WTC11 (cell line): ENCODE data around the gene CAMTA1. TPM values are rescaled to one million over a fixed set of nuclear protein-coding genes. Genes with fewer than 3 reads are reported as not detected.

Experiments
- ATAC-seq: fragments of 200-7000 bp; cut with Tn5 transposase; 2 replicates; pipeline ENCODE4 v1.10.0; 2021; ENCODE audit warnings: mild to moderate bottlenecking, moderate library complexity
- CTCF ChIA-PET: fragments of 300-600 bp; sonication (Branson Sonifier 250); formaldehyde crosslinking; loops from one replicate; lab custom pipeline; 2021; ENCODE audit warnings: antibody characterized with exemption; lab: Charles Lee
- POLR2A ChIA-PET: fragments of 350-600 bp; sonication (Branson Sonifier 250); formaldehyde crosslinking; loops from one replicate; lab custom pipeline; 2021; ENCODE audit warnings: antibody characterized with exemption; lab: Charles Lee
- DNase-seq: peaks from one replicate; pipeline ENCODE4 v3.0.0; 2021; ENCODE audit warnings: low spot score
- H3K27ac Mint-ChIP-seq: 2 replicates; pipeline ENCODE4 v1.8.0; 2021; ENCODE audit warnings: mixed read lengths
- H3K27me3 Mint-ChIP-seq: 2 replicates; pipeline ENCODE4 v1.8.0; 2021; ENCODE audit warnings: low read depth, mild to moderate bottlenecking, moderate library complexity, mixed read lengths
- H3K36me3 Mint-ChIP-seq: 2 replicates; pipeline ENCODE4 v1.8.0; 2021; ENCODE audit warnings: mixed read lengths
- H3K4me1 Mint-ChIP-seq: 2 replicates; pipeline ENCODE4 v1.8.0; 2022; ENCODE audit warnings: mixed read lengths
- H3K4me3 Mint-ChIP-seq: 2 replicates; pipeline ENCODE4 v1.8.0; 2021; ENCODE audit warnings: mild to moderate bottlenecking, moderate library complexity, mixed read lengths
- H3K9me3 Mint-ChIP-seq: 2 replicates; pipeline ENCODE4 v1.8.0; 2021; ENCODE audit warnings: mixed read lengths
- ARID4B ChIP-seq: sonication (generic); formaldehyde crosslinking; IDR thresholded peaks from 2 replicates; pipeline ENCODE4 v1.8.0; 2023; ENCODE audit warnings: missing genetic modification reagents, mild to moderate bottlenecking, borderline replicate concordance
- E2F1 ChIP-seq: sonication (generic); formaldehyde crosslinking; IDR thresholded peaks from 2 replicates; pipeline ENCODE4 v1.8.0; 2022; ENCODE audit warnings: mild to moderate bottlenecking, missing genetic modification reagents
- HMGA2 ChIP-seq: fragments of 250-450 bp; sonication (Bioruptor Pico); IDR thresholded peaks from 2 replicates; pipeline ENCODE4 v1.4.0; 2021; ENCODE audit warnings: mild to moderate bottlenecking, moderate library complexity
- JUN ChIP-seq: sonication (generic); formaldehyde crosslinking; IDR thresholded peaks from 2 replicates; pipeline ENCODE4 v1.8.0; 2023; ENCODE audit warnings: mild to moderate bottlenecking, missing genetic modification reagents
- NFATC4 ChIP-seq: fragments of 250-450 bp; sonication (Bioruptor Pico); IDR thresholded peaks from 2 replicates; pipeline ENCODE4 v1.9.0; 2021; ENCODE audit warnings: mild to moderate bottlenecking
- PREB ChIP-seq: sonication (generic); formaldehyde crosslinking; IDR thresholded peaks from 2 replicates; pipeline ENCODE4 v1.8.1; 2022; ENCODE audit warnings: mild to moderate bottlenecking, missing genetic modification reagents, moderate library complexity, borderline replicate concordance
- ZBTB43 ChIP-seq: sonication (generic); formaldehyde crosslinking; IDR thresholded peaks from 2 replicates; pipeline ENCODE4 v1.8.1; 2023; ENCODE audit warnings: mild to moderate bottlenecking, missing genetic modification reagents
- ZNF138 ChIP-seq: sonication (generic); formaldehyde crosslinking; conservative IDR thresholded peaks from 2 replicates; pipeline ENCODE4 v1.8.1; 2022; ENCODE audit warnings: mild to moderate bottlenecking, moderate library complexity, missing genetic modification reagents
- total RNA-seq: library from RNA; stranded (reverse); gene quantifications from 3 replicates; pipeline ENCODE4 v1.2.3, GENCODE V29; 2021
- TF ChIP-seq, protein P1 (sequence below): sonication (generic); formaldehyde crosslinking; IDR thresholded peaks from 2 replicates; pipeline ENCODE4 v1.8.1; 2022; ENCODE audit warnings: low read depth, missing genetic modification reagents, borderline replicate concordance
- TF ChIP-seq, protein P2 (sequence below): sonication (generic); formaldehyde crosslinking; IDR thresholded peaks from 2 replicates; pipeline ENCODE4 v1.8.0; 2022; ENCODE audit warnings: missing genetic modification reagents

CAMTA1 gene
- total RNA-seq, 1 experiment from 2014 or later = 86.4 TPM

GRCh38 chr1:7528386-7529198 lies 743.3 kb downstream of the CAMTA1 start (continued):
- TF ChIP-seq ARID4B (no peak), NFATC4 (CRISPR knock-in tag) (no peak), E2F1 (CRISPR knock-in tag) (no peak), JUN (CRISPR knock-in tag) (no peak), ZNF138 (CRISPR knock-in tag) (no peak), HMGA2 (CRISPR knock-in tag) (no peak)
- TF ChIP-seq, protein P1, sequence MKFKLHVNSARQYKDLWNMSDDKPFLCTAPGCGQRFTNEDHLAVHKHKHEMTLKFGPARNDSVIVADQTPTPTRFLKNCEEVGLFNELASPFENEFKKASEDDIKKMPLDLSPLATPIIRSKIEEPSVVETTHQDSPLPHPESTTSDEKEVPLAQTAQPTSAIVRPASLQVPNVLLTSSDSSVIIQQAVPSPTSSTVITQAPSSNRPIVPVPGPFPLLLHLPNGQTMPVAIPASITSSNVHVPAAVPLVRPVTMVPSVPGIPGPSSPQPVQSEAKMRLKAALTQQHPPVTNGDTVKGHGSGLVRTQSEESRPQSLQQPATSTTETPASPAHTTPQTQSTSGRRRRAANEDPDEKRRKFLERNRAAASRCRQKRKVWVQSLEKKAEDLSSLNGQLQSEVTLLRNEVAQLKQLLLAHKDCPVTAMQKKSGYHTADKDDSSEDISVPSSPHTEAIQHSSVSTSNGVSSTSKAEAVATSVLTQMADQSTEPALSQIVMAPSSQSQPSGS = no peak

GRCh38 chr1:7529917-7530316 lies 744.7 kb downstream of the CAMTA1 start:
- DNase-seq (no peak), ATAC-seq (no peak)
- Mint-ChIP-seq H3K27ac (no peak overlapping the region), H3K9me3 (no peaks in the 10 kb centered on the region), H3K27me3 (no peaks in the 10 kb centered on the region), H3K4me1 (peaks cover 20% of the 10 kb centered on the region), H3K36me3 (no peaks in the 10 kb centered on the region), H3K4me3 (no peak overlapping the region)
- ChIA-PET POLR2A (no interaction called here), CTCF (interaction anchor here (0.6 to 2.0 kb wide), 7 partner anchors 10 to 829 kb away, joined by 3 to 6 read pairs (median 4); partner anchors contain the start of gene DNAJC11)
- TF ChIP-seq, protein P1 = no peak
- TF ChIP-seq PREB (CRISPR knock-in tag) (no peak), ZBTB43 (CRISPR knock-in tag) (no peak)
- TF ChIP-seq, protein P2, sequence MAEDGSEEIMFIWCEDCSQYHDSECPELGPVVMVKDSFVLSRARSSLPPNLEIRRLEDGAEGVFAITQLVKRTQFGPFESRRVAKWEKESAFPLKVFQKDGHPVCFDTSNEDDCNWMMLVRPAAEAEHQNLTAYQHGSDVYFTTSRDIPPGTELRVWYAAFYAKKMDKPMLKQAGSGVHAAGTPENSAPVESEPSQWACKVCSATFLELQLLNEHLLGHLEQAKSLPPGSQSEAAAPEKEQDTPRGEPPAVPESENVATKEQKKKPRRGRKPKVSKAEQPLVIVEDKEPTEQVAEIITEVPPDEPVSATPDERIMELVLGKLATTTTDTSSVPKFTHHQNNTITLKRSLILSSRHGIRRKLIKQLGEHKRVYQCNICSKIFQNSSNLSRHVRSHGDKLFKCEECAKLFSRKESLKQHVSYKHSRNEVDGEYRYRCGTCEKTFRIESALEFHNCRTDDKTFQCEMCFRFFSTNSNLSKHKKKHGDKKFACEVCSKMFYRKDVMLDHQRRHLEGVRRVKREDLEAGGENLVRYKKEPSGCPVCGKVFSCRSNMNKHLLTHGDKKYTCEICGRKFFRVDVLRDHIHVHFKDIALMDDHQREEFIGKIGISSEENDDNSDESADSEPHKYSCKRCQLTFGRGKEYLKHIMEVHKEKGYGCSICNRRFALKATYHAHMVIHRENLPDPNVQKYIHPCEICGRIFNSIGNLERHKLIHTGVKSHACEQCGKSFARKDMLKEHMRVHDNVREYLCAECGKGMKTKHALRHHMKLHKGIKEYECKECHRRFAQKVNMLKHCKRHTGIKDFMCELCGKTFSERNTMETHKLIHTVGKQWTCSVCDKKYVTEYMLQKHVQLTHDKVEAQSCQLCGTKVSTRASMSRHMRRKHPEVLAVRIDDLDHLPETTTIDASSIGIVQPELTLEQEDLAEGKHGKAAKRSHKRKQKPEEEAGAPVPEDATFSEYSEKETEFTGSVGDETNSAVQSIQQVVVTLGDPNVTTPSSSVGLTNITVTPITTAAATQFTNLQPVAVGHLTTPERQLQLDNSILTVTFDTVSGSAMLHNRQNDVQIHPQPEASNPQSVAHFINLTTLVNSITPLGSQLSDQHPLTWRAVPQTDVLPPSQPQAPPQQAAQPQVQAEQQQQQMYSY (CRISPR knock-in tag) = no peak
